GM12873 (cell line): Measurements from ENCODE around the gene CSNK1E.

ENCODE experiments used
- TF ChIP-seq, protein P1 (sequence below): IDR thresholded peaks from 2 replicates; pipeline ENCODE4 v1.5.1; 2012; ENCODE audit warnings: low read depth, mild to moderate bottlenecking, moderate library complexity, low read length, control low read depth; ENCODE audit not compliant: insufficient read depth; ENCODE audit errors: missing control alignments

Gene CSNK1E

DNA sequence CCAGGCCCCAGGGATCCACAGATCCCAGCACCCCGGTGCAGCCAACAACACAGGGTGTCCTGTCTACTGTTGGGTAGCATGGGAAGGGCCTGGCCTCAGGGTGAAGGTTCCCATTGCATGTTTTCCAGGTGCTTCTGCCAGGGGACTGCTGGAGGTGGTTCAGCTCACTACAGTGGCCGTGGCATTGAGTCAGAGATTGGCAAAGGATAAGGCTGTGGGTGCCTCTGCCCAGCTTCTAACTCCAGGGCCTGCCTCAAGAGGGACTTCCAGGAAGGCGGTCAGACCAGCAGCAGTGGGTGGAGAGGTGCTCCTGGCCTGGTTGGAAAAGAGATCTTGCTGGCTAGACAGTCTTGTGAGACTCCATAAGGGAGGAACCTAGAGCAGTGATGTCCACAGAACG is 20.9 kb downstream of the CSNK1E start:
- TF ChIP-seq, protein P1, sequence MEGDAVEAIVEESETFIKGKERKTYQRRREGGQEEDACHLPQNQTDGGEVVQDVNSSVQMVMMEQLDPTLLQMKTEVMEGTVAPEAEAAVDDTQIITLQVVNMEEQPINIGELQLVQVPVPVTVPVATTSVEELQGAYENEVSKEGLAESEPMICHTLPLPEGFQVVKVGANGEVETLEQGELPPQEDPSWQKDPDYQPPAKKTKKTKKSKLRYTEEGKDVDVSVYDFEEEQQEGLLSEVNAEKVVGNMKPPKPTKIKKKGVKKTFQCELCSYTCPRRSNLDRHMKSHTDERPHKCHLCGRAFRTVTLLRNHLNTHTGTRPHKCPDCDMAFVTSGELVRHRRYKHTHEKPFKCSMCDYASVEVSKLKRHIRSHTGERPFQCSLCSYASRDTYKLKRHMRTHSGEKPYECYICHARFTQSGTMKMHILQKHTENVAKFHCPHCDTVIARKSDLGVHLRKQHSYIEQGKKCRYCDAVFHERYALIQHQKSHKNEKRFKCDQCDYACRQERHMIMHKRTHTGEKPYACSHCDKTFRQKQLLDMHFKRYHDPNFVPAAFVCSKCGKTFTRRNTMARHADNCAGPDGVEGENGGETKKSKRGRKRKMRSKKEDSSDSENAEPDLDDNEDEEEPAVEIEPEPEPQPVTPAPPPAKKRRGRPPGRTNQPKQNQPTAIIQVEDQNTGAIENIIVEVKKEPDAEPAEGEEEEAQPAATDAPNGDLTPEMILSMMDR: no peak

GRCh38 chr22:38295863-38296262 is 21.4 kb downstream of the CSNK1E start:
- TF ChIP-seq, protein P1: no peak

DNA sequence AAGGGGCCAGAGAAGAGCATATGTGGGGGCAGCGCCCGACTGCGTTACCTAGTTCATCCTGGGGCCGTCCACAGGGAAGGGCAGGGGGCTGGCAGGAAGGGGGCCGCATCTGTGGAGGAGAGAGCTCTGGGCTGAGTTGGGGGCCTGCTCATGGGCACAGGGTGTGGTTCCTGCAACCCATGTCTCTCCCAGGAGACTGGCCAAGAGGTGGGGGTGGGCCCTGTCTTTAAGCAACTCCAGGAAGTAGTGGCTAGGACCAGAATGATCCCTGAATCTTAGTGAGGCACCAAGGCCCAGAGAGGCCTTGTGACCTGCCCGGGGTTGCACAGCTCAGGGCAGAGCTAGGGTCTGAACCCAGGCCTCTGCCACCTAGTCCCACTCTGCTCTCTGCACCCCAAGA is 21.9 kb downstream of the CSNK1E start:
- TF ChIP-seq, protein P1: no peak

GRCh38 chr22:38294193-38294592 is 23.0 kb downstream of the CSNK1E start:
- TF ChIP-seq, protein P1: no peak

DNA sequence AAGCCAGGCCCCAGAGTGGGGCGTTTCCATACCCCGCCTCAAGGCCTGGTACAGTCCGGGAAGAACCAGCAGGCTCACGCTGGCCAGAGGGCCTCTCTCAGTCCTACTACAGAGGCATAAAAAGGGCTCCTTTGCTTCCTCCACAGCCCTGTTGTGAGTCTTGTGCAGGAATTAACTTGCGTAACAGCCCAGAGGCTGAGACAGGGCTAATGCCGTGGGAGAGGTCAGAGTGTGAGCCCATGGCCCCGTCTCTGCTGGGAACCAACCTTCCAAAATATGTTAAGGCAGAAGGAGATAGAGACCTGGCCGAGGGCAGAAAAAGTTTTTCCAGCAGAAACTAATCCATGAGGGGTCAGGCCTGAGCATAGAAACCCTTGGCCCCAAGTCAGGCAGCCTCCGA is 24.5 kb downstream of the CSNK1E start:
- TF ChIP-seq, protein P1: no peak

GRCh38 chr22:38291201-38291777 is 25.9 kb downstream of the CSNK1E start:
- TF ChIP-seq, protein P1: no peak

DNA sequence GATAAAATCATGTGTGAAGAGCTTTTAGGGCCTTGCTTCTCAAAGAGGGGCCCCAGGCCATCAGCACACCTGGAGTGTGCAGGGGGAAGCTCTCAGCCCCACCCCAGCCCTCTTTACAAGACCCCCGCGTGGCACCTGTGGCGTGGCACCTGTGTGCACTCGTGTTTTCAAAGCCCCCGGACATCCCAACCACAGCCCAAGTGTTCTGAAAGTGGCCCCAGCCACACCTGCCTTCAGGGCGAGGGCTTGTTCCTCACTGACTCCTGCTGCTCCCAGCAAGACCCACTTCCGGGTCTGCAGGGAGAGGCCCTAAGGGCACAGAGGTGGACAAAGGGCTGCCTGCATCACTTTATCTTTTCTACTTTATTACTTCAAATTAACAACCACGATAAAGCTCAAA is 26.9 kb downstream of the CSNK1E start:
- TF ChIP-seq, protein P1: no peak
